ENCODE measurements around the gene TOX4.

GRCh38 chr14:21509432-21510143 lies 32.6 kb downstream of the TOX4 start:
- TF ChIP-seq CTCF (IDR thresholded peaks at IDR 0.05; ENCODE audit: borderline replicate concordance, extremely low read depth, low read length, poor library complexity, severe bottlenecking): no peak
- no peak for TF ChIP-seq EZH2 (IDR thresholded peaks at IDR 0.05; ENCODE audit: borderline replicate concordance, low read depth, low read length, severe bottlenecking)
